ENCODE results near the gene SRP14.
"Not testable (repeated sequence)": the region's sequence is repeated elsewhere in the genome, so short reads cannot be mapped to it uniquely, and the experiment has no call there.

Gene SRP14

DNA sequence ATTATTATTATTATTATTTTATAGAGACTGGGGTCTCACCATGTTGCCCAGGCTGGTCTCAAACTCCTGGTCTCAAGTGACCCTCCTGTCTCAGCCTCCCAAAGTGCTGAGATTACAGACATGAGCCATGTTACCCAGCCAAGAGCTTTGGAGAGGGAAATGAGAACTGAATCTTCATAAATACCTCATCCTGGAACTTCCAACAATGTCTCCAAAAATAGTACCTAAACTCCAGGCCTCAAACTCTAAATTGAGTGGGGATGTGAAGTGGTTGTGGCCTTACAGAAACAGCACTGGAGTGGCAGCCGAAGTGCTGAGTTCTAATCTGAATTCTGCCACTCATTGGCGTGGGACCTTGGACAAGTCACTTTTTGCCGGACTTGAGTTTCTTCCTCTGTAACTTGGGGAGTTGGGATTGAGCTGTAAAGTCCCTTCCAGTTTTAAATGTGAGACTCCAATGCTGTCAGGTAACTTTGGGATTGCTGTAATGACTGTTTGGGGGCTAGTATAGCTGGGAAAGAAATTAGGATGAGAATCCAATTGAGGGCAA is 10.0 kb upstream of the SRP14 start:
- DNase-seq: no peak

DNA sequence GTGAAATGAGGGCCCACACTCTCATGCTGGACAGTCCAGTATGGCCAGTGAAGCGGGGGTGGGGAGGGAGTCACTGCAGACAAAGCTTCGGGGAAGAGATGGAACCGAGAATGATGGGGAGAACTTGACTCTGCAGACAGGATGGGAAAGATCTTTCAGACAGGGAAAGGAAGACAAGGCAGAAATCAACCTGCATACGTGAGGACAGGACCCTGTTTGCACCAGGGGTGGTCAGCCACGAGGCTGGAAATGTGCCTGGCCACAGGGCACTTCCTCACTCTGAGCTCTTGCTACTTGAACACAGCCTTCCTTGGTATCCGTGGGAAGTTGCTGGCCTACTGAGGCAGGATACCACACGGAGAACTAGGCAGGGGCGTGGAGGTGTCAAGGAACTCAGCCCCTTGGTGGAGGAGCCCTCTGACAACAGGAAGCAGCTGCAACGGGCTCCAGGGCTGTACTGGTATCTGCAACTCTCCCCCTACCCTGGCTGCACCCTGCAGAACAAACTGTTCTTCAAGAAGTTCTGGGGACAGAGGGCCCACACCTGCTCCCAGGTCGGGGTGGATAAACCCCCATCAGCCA is 9.3 kb upstream of the SRP14 start:
- no peak for DNase-seq

DNA sequence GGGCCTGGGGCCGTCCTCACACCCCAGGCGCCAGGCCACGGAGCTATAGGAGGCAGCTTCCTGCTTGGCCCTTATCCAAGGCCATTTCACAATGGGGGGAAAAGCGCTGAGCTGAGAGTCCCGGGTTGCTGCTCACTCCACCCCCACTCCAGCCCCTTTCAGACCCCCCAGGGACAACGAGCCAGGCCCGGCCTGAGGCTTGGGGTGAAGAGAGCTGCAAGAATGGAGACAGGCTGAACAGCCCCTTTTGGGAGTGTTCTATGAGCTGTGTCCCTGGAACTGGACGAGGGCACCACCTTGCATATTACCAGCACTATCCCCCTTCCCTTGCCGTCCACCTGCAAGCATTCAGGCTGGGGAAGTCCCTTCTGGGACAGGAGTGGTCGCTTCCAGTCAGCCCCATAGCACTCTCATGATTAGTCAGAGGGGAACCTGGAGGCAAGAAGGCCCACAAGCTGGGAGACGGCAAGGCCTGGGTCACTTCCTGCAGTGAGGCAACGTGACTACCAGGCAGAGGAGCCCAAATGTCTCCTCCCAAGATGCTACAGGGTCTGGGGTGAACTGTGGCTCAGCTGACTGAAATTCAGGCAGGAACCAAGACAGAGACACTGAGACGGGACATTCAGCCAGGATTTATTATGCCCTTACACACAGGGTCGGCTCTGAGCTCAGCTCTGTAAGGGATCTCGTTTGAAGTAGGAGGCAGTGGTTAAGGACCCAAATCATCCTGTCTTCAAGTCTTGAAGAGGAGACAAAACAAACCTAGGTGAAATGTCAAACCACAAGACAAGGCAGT is 8.6 kb upstream of the SRP14 start:
- DNase-seq: no peak

DNA sequence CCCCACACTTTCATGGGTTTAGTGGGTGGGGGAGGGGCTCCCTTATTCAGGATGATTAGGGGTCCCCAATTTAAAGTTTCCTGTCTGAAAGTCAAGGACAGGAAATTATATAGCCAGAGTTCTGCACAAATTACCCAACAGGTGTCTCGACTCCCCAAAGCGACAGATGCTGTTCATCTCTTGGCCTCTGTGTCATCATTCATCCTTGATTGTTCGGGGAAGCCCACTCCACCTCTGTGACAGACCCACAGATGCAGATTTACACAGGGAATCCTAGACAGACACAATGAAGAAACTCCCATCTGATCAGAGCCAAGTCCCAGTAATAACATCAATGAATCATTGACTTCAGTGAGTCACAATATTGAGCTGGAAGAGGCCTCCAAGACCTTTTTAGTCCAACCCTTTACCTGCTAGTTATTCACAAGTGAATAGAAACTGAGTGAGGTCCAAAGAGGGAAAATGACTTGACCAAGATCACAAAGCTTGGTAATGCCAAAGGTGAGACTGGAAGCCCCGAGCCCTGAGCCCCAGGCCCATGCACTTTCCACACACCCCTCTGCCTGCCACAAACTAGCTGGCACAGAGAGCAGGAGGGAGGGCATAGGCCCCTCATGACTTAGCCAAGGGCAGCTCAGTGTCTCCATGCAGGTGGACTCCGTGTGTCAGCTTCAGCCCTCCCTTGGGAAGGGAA is 7.9 kb upstream of the SRP14 start:
- DNase-seq: no peak

DNA sequence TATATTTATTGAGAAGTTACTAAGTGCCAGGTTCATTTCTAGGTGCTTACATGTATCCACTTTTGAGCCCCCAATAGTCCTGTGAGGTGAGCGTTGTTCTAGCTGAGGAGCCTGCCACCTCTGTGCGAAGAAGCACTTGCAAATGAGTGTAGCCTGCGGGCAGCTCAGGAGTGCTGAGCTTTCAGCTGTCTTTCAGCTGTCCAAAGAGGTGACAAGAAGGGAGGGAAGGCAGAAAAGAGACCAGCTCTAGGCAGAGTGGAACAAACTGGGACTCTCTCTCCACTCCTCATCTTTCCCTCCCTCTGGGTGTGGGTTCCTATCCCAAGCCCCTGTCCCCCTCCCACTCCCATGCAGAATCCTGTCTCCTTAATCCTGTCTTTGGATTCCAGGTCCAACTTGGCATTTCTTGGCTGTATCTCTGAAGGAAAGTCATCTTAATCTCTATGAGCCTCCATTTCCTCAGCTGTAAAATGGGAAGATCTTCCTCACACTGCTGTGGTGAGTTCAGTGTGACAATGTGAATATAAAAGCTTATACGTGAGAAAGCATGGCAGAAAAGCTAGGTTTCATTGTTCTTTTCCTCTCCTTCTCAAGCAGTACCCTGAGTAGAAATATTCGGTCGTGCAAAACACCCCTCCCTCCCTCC is 6.7 kb upstream of the SRP14 start:
- DNase-seq: no peak

DNA sequence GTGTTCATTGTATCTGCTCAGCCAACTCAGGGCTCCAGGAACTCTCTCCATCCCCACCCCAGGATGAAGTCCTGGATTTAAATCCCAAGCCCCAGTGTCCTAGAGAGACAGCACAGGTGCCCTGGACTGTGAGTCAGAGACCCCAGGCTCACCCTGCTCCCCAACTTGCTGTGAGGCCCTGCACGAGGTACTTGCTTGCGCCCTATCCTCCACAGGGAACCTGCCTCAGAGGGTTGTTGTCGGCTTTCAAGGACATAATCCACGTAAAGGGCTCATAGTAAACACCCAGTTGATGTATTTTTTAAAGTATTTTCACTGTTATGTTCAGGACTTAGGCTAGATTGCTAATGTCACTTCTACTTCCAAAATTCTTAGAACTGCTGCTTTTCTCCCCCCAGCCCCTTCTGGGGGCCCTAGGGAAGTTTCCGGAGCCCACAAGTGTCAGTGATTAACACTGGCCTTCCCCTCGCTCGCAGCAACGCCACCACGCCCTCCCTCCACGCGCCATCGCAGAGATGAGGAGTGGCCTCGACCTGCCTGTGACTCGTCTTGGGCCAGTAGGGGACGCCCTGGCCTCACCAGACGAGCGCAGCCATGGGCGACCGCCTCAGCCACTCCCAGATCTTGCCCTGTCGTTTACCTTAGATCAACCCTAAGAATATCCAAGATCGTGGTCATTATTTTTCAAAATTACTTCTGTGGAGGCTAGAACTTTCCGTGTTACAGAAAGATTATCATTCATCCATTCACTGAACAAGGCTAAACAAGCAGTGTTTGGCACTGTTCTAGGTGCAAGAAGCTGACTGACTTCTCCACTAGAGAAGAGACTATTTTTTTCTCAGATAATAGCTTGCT is 6.0 kb upstream of the SRP14 start:
- DNase-seq: peak; percentile 89

DNA sequence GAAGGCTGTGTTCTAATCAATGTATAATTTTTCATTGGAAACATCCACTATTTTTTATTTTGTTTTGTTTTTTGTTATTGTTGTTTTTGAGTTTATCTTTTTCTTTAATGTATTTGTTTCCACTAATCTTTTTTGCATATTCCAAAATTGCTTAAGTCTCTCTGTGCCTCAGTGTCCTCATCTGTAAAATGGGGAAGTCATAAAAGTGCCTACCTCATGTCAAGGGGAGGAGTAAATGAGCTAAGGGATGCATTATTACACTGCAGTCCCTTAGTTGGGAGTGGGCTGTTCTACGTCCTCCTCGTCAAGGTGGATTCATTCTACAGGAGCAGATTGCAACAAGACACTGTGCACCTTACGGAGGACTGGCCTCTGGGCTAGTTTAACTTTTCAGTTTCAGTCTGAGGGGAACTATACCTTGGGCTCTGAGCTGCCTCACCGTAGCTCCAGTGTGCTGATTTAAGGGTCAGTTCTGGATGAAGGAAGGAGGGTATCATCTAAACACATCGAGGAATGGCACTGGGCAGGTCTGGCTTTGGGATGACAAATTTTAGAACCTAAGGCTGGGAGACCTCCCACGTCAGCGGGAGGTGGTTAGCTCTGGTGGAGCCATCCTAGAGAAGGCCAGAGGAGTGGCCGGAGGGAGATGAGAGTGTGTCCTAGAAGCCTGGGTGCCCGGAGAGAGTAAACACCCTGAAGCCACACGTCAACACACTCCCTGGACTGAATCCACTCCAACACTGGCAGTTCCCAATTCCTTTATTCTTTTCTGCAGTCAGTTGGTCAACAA is 5.1 kb upstream of the SRP14 start:
- DNase-seq: no peak

DNA sequence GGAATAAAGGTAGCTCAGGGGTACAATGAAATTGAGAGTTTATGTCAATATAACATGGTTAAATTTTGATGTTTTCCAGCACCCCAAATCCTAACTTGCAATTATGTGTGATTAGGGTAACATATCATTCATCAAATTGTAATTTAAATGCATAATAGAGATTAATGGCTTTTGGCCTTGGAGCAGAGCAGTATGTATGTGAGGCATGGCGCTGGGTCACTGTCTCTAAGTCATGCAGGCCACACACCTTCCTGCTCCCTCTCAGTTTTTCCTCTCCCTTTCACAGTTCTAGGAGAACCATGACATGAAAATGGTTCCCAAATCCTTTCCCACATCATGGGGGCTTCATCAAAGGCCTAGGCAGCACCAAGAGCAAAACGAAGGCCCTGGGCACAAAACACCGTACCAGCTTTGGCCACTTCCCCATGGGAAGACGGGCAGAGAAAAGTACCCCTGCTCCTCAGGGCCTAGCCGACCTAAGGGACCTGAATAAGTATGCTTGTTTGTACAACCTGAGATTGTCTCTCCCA is 3.9 kb upstream of the SRP14 start:
- DNase-seq: no peak

DNA sequence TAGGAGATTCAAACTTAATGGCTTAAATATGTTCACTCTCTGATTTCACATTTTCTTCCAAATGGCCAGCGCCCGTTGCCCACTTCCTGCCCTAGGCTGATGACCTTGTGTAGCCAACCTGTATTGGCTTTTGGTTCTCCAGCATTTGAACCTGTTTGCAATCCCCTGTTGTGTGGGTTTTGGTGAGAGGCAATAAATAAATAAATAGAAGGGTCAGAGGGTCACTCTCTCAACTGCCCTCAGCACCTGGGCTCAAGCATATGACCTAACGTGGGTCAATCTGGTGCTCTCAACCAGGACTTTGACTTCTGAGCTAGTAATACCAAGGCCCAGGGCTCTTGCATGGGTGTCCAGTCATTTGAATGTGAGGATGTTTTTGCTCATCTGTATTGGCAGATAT is 1.8 kb upstream of the SRP14 start:
- DNase-seq: no peak

DNA sequence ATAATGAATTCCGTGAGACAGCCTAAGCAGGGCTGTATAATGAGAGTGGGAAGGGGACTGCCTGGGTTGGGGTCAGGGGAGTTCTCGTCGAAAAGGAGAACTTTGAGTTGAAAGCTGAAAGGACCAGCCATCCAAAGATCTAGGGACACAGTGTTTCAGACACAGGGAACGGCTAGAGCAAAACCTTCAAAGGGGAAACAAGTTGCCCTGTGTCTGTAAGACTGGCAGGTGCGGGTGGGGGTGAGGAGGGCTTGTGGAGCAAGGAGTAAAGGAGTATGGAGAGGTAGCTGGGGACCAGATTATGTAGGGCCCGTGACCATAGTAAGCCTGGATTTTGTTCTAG is 1.3 kb upstream of the SRP14 start:
- DNase-seq: no peak

DNA sequence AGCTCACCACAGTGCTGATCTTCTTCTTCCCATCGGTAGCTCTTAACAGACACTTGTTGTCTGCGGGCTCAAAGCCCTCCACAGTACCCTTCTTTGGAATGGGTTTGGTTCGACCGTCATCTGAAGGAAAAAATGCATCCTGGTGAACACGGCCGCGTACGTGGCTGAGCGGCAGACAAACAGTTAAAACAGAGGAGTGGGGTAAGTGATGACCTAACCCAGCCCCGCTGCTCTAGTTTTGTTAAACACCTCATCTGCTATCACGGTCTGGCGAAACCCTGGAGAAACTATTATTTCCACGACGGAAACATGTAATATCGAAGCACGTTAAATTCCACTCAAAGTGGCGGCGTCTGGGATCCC is 725 bp downstream of the SRP14 start:
- no peak for DNase-seq

DNA sequence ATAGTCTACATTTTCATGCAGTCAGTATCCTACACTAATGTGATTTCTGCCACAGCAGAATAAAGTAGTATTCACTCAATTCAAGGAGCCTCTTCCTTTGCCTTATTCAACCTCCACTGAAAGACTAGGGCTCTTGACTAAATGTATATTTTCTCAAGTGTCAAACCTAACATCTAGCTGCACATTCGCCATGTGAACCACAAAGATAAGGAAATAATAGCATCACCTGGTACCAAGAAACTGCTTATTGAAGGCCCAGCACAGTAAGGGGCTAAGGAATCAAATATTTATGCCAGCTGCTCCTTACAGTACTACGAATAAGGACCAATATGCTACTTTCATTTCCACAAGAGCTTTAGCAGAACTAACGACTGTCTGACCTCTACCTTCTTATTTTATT is 1.3 kb downstream of the SRP14 start:
- DNase-seq: no peak

DNA sequence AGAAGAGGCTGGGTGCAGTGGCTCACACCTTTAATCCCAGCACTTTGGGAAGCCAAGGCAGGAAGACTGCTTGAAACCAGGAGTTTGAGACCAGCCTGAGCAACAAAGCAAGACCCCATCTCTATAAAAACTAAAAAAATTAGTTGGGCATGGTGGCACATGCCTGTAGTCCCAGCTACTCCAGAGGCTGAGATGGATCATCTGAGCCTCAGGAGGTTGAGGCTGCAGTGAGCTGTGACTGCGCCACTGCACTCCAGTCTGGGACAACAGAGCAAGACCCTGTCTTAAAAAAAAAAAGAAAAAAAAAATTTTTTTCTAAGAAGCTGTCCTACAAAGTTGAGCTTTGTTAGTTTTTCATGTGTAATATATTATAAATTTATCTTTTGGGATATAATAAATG is 3.8 kb downstream of the SRP14 start:
- not testable (repeated sequence) for DNase-seq

DNA sequence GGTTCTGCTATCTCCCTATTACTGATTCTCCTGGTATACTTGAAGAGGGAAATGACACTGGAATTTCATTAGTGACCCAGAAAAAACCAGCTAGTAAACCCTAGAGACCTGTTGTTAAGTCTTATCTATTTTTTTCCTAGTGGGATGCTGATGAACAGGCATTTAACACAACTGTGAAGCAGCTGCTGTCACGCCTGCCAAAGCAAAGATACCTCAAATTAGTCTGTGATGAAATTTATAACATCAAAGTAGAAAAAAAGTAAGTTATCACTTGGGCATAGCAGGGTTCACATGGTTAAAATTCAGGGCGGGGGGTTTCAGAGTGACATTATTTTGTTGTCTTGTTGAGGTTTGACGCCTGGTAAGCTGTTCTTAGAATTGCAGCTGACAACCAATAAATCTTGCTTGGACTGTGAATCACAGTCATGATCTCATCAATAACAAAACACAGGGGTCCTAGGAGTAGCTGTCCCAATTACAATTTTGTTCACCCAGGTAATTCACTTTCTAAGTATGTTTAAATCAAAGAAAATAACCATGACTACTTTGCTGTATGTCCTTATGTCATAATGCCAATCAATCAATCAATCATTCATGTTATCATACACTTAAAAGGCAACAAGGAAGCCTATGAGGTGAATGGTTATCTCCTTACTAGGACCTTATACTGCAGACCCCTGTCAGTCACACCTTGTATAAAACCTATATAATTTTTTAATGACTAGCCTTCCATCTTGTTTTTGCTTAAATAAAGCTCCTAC is 4.6 kb downstream of the SRP14 start:
- no peak for DNase-seq

DNA sequence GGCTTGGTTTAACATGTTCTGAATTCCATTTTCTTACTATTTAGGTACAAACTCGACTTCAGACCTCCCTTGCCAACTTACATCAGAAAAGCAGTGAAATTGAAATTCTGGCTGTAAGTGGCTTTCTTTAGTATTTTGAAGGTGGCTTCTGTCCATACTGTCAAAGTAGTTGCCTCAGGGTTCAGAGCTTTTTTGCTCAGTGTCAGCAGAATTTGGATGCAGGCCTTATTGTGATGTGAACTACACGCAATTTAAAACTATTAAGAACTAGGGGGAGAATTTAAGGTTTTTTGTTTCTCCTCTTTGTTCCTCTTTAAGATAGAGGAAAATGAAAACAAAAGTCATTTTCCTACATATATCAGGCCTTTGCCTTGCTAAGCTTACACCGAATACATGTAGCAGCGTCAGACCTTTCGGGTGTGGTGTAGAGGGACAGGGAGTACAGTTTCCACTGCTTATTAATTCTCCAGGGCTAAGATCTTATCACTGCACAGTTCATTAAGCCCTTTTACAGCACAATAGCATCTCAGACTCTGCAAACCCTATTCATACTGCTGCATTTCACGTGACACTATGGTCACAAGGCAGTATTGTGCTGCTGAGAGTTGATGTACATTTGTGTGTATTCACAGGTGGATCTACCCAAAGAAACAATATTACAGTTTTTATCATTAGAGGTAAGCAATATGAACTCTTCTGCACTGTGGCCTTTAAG is 6.7 kb downstream of the SRP14 start:
- DNase-seq: no peak

DNA sequence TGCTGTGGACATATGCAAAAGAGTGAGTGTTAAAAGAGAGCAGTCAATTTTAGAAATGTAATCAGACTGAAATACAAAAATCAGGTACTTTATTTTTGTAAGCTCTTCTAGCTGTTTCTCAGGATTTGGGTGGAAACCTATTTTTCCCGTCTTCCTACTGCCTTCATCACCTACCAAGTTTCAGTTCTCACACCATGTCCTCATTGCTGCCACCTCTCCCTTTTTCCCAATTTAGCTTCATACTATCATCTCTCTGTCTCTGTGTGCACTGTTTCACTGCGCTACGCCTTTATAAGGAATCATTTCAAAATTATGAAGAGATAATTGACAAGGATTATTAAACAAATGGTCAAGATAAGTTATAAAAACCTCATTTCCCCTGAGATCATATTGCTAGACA is 7.7 kb downstream of the SRP14 start:
- DNase-seq: no peak

DNA sequence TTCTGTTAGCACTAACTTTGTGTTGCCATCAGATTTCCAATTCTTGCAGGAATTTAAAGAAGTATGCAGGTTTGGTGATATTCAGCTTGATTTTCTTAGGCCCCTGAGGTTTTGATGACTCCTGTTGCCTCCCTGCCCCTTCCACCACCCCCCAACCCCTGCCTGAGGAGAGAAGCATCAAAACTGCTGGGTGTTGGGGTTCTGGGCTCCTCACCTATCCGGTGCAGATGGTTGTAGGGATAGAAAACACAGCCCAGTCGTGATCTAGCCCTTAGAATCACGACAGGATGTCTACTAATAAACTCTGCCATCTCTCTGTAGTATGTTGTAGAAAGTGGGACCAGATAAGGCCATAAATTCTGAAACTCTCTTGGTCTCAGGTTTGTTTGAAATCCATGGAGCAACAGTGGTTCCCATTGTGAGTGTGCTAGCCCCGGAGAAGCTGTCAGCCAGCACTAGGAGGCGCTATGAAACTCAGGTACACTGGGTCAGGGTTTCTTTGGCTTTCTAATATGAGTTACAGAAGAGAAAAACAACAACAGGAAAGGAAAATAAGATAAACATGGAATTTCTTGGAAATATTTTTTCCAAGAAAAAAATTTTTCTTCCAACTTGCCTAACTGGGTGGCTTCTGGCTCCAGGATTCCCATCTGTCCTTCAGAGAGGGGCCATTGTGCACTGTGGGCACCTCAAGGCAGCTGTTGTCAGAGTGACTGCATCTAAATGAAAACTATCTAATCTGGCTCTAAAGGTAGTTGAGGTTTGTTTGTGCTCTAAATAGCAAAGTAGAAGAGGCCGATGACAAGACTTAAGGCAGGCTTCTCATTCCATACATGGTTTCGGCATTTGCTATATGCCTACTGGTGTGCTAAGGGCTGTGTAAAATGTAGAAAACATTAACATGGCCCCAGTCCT is 8.7 kb downstream of the SRP14 start:
- no peak for DNase-seq

DNA sequence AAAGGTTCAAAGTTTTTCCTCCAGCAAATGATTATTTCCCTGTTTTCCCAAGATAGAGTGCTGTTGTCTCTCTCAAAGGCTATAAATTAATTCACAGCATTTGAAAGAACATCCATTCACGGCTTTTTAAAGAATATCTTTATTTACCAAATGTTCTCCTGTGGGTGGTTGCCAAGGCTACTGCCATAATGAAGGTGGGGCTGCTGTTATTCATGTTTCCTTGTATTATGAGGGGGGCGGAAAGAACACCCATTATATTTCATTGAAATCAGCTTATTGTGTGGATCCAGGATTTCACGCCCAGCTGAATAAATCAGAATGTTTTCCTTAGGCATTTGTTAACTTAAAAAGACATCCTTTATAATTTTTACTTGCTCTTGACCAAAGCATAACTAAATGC is 10.1 kb downstream of the SRP14 start:
- DNase-seq: no peak

DNA sequence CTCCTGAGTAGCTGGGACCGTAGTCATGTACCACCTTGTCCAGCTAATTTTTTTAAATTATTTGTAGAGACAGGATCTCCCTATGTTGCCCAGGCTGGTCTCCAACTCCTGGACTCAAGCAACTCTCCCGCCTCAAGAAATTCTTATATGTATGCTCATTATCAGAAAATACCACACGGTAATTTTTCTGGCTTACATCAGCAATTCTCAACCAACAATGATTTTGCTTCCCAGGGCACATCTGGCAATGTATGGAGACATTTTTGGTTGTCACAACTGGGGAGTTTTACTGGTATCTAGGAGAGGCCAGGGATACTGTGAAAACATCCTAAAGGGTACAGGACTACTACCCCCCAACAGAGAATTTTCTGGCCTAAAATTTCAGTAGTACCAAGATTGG is 10.8 kb downstream of the SRP14 start:
- DNase-seq: no peak
